Fibroblast of pulmonary artery (primary cell): Measurements from ENCODE around the gene SEZ6L2.

Source experiments
- DNase-seq: peaks from one replicate; pipeline ENCODE4 v3.0.0-alpha.2; 2010; ENCODE audit warnings: low read depth
- H3K4me3 ChIP-seq: replicated peaks from 2 replicates; pipeline ENCODE4 v1.5.1; 2011; ENCODE audit warnings: low read depth, mild to moderate bottlenecking, control low read depth, low read length, moderate library complexity
- CTCF ChIP-seq: IDR thresholded peaks from 2 replicates; pipeline ENCODE4 v1.5.1; 2011; ENCODE audit warnings: mild to moderate bottlenecking, control low read depth, low read length, inconsistent platforms; ENCODE audit errors: missing control alignments

The SEZ6L2 gene

DNA sequence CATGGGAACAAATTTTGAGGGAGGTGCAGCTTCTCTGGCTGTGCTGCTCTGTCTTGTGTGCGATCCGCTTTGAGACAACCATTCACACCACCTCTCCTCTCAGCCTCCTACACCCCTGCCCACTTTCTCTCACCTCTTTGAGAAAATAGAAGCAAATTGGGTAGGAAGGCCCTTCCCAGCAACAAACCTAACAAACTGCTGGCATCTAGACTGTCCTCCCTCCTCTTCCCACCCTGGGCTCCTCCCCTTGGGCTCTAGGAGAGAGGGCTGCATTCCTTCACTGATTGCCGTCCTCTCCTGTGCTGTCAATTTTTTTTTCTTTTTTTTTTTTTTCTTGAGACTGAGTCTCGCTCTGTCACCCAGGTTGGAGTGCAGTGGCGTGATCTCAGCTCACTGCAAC lies 49.8 kb downstream of the SEZ6L2 start:
- DNase-seq: no peak
- no peak for TF ChIP-seq CTCF

DNA sequence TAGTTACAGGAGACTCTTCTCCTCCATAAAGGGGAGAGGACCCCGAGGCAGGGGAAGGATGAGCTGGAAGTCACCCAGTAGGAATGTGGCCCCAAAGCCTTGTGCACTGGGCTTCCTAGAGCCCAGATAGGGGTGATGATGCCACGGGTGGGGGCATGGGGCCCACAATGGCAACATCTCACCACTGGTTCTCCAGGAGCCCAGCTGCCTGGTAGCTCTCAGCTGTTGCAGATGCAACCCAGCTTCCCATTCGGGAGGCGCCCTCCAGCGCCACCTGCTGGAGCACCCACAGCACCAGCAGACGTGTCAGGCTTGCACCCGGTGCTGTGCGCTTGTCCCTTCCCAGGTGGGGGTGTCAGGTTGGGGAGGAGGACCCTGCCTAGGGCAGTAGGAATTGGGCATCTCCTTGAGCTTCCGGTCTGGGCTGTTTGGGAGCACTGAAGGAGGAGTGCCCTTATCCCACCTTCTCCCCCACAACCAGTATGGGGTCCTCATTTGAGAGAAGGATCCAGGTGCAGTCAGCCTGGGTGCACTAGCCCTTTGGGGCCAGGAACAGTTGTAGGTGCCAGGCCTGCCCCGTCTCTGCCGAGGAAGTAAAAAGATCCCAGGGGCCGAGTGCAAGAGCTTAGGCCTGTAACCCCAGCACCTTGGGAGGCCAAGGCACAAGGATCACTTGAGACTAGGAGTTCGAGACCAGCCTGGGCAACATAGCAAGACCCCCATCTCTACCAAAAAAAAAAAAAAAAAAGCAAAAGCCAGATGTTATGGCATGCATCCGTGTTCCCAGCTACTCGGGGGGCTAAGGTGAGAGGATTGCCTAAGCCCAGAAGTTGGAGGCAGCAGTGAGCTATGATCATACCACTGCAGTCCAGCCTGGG lies 50.7 kb downstream of the SEZ6L2 start:
- peak; percentile 92 for TF ChIP-seq CTCF
- DNase-seq: peak; percentile 77
- H3K4me3 ChIP-seq: no peak overlapping the region

More for the DNA sequence above, 49.8 kb downstream of the SEZ6L2 start:
- no peak overlapping the region for H3K4me3 ChIP-seq

DNA sequence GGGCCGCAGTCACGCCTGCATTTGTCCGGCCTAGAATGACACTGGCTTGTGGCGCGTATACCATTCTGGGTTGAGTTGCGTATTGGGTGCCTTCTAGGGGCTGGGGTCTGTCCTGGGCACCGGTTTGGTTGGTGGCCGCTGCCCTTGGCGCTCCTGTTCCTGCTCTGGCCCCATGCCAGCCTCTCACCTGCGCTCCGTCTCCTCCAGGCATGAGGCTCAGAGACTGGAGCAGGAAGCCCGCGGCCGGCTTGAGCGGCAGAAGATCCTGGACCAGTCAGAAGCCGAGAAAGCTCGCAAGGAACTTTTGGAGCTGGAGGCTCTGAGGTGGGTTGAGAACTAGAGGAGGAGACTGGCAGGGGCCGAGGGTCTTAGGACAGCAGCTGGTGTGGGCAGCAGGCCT lies 53.7 kb downstream of the SEZ6L2 start:
- no peak for TF ChIP-seq CTCF
- no peak for DNase-seq
- H3K4me3 ChIP-seq: no peak overlapping the region

GRCh38 chr16:29844575-29845331 lies 54.6 kb downstream of the SEZ6L2 start:
- no peak for TF ChIP-seq CTCF
- peak; percentile 69 for DNase-seq
- no peak overlapping the region for H3K4me3 ChIP-seq

- no peak for TF ChIP-seq CTCF
- no peak overlapping the region for H3K4me3 ChIP-seq
- DNase-seq: no peak
These were observed 55.4 kb downstream of the SEZ6L2 start for GRCh38 chr16:29843931-29844330.

- H3K4me3 ChIP-seq: no peak overlapping the region
- no peak for TF ChIP-seq CTCF
- DNase-seq: no peak
These were observed 56.5 kb downstream of the SEZ6L2 start for GRCh38 chr16:29842732-29843346.
